Activated effector memory CD4-positive, alpha-beta T cell treated with Interleukin-2 at 50 U/mL for 16 hours (primary cell): ENCODE data around the gene MRPS31.

Experiments used
- DNase-seq: peaks from one replicate; pipeline ENCODE4 v3.0.0-alpha.2; 2020

The MRPS31 gene

DNA sequence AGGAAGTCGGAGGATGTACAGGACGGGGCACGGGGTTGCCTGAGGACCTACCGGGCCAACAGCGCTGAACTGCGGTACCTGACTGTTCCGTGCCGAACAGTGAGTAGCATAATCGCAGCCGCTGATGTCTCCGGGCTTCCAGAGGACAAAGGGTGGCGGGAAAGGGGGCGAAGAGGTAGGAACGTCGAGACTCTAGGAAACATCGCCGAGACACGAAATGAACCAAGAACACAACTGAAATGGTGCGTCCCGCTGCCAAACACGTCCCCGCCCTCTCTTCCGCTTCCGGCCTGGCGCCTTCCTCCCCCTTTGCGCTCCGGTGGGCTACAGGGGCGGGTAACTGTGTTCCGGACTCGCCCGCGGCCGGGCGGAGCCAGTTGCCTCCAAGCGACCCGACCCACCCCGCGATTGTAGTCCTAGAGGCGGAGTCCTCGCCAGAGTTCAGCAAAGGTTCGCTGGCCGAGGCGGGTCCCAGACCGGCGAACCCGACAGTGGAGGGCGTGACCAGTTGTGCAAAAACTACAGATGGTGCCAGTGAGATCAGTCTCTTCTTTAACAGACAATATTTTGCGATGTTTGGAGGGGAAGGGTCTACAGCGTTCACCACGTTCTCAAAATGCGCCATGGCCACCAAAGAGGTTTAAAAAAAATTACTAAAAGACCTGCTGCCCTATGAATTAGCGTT is at the start of gene MRPS31:
TSS of gene MRPS31 (minus strand) at position 257 of the 685 bp plus-strand sequence. CDS start at position 203, 54 bp downstream.
- peak; percentile 92 for DNase-seq

DNA sequence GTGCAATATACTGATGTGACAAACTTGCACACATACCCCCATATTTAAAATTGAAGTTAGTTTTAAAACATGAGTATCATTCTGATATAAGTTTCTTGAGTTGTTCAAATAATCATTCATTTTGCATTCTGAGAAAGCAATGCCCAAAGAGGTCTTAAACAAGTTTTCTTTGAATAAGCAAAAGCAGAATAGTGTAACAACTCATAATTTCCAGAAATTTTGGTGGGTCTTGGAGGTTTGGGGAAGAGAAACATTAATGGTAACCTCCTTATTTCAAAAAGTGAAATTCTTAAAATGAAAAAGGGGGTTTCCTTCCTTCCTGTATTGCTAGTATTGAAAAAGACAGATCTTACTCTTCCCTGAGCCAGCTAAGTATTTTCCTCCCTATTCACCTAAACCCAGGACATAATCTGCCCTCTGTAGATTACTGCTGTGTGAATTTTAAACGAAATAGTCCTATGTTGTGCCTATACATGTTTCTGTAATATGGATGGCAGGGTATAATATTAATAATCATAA is 48.9 kb upstream of the MRPS31 start:
- no peak for DNase-seq

DNA sequence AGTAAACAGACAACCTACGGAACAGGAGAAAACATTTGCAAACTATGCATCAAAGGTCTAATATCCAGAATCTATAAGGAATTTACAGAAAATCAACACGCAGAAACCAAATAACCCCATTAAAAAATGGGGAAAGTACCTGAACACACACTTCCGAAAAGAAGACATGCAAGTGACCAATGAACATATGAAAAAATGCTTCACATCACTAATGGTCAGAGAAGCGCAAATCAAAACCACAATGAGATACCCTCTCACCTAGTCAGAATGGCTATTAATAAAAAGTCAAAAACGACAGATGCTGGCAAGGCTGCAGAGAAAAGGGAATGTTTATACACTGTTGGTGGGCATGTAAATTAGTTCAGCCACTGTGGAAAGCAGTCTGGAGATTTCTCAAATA is 47.9 kb upstream of the MRPS31 start:
- no peak for DNase-seq

DNA sequence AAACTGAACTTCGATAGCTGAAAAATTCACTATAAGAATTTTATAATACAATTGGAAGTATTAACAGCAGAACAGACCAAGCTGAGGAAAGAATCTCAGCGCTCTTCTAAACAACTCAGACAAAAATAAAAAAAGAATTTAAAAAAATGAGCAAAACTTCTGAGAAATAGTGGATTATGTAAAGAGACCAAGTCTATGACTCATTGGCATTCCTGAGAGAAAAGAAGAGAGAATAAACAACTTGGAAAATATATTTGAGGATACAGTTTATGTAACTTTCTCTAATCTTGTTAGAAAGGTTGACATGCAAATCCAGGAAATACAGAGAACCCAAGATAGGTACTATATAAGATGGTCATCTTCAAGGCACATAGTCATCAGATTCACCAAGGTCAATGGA is 43.8 kb upstream of the MRPS31 start:
- no peak for DNase-seq

DNA sequence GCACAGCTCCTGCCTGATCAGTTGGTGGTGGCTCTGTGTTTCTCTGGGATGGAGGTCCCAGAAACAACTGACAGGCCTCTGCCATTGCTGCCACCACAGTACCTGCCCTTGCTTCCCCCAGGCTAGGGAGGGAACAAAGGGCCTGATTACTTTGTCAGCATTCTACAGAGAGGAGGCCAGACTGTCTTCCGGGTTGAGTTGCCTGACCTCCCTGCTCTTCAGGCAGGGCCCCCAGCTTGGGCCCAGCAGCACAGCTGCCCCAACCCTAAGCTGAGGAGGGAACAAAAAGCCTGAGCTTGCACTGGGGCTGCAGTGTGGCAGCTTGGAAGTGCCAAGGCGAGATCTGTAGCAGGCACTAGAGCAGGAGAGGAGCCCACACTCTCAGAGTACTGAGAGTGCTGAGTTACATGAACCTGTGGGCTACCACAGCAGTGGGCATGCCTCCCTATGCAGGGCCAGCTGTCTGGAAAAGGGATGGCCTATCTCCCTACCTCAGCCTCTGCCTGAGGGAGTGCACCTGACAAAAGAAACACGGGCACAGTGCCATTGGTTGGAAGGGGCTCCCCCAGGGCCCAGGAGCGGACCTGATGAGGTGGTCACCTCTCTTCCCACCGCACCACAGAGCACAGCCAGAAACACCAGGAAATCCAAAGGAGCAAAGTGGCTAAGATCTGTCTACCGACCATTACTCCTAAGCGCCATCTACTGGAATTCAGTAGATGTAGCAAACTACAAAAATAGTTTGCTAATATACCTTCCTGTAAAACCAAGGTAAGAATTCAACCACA is 42.9 kb upstream of the MRPS31 start:
- DNase-seq: no peak

DNA sequence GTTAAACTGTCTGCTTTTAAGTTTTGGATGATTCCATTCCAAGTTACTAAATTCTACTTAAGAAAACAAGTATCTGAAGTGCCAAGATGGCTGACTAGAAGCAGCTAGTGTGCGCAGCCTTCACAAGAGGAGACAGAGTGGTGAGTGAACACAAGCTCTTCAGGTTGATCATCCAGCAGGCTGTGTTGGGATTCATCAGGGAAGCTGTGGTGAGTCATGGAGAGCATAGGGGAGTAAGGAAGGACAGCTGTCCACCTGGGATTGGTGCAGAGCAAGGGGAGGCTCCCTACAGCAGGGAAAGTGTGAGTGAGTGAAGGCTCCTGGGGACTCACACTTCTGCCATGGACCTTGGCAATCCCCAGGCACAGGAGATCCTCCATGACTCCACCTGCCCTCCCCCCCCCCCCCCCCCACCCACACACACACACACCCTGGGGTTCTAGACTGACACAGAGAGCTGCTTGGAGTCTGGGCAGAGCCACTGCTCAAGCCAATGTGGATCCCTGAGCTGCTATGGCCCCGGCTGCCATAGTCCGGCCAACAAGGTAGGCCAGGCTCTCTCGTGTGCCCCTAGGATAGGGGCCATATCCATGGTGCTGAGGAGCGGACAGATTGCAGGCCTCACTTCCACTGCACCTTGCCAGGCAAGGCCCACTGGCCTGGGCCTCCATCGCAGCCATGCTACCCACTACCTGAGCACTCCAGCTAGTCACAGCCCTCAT is 41.9 kb upstream of the MRPS31 start:
- no peak for DNase-seq

DNA sequence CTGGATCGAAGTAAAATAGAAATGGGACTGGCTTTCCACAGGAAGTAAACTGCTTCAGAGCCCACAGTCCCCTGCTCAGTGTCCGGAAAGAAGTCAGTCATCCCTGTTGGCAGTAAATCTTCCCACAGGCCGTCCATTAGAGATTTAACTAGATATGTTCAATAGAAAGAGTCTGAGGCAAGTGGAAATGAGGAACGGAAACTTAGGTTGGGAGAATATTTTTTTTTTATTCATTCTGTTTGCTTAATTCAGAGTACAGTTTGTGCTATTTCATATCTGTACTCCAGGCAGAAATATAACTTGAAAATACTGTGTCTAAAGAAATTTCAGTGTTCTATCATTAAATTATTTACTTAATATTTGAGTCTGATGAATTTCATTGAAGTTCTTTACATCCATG is 41.1 kb upstream of the MRPS31 start:
- DNase-seq: no peak

DNA sequence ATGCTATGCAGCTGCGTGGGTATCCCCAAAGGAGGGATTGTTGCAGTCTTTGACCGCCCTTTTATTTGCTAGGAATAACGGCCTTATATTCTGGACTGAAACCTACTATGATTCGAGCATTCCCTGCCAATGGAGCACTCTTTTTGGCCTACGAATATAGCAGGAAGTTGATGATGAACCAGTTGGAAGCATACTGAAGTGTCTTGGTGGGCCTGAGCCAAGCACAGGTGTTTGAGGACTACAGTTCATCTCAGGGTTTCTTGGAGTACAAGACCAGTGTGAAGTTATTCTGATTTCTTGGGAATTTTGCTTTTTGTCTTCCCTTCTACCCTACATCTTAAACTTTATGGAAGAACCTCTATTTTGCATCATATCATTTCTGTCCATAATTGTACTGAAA is 38.5 kb upstream of the MRPS31 start:
- DNase-seq: no peak

DNA sequence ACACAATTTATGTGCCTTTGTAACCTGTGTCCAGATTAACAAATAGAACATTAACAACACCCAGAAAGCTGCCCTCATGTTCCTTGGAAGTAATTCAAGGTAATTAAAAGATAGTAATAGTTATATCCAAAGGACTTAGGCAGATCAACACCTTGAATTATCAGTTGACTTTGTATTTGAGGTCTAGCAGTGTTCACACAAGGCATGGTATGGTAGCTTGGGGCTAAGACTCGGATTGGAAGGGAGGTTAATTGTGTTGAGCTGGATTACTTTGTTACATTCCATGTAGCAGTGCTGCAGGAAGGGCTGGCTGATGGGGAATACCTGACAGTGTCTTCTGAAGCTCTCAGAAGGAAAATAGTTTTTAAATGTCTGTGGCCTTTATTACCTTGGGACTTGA is 35.3 kb upstream of the MRPS31 start:
- no peak for DNase-seq

DNA sequence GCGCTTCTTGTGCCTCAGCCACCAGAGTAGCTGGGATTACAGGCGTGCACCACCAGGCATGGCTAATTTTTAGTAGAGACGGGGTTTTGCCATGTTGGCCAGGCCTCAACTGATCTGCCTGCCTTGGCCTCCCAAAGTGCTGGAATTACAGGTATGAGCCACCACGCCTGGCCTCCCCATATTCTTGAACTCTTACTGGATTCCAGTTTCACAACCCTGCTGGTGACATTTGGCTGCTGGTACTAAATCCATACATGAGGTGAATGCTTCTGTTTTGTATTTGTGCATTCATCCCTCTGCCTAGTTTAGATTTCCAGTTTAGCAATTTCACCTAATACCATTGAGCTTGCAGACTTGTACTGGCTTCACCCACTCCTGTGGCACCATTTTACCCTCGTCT is 32.3 kb upstream of the MRPS31 start:
- DNase-seq: no peak

DNA sequence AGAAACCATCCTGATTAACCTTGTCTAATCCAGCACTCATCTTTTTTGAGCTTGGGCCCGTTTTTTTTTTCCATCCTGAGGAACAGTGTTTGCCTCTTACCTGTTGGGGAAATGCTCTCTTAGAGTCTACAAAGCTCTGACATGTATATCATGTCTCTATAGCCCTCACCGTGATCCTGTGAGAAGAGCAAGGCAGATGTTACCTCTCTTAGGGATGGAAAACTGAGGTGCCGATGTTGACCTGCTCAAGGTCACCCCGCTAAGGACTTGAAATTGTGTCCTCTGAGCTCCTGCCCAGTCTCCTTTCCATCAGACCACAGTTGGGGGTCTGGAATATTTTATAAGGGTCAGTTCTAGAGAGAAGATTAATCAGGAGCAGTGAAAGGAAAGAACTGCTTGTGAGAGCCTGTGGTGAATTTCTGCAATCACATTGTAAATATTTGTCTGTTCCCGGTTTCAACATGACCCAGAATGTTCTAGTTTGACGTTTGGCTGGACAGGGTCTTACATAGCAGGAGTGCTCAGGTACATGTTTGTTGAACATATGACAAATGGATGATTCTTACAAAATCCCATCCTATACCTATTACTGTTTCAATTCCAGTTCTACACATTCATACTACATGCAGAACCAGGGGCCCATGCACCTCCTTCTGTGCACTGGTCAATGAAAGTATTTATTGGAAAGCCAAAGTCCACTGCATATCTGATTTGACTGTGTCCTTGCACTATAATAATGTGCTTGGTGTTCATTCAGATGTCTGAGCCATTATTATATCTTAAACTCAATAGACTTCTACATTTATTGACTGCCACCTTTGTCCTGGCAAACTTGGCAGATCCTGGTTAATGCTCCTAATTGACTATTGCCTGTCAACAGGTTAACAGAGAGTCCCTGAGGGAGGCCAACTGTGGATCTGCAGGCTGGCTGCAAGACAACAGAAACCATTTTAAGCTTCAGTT is 30.5 kb upstream of the MRPS31 start:
- DNase-seq: no peak

DNA sequence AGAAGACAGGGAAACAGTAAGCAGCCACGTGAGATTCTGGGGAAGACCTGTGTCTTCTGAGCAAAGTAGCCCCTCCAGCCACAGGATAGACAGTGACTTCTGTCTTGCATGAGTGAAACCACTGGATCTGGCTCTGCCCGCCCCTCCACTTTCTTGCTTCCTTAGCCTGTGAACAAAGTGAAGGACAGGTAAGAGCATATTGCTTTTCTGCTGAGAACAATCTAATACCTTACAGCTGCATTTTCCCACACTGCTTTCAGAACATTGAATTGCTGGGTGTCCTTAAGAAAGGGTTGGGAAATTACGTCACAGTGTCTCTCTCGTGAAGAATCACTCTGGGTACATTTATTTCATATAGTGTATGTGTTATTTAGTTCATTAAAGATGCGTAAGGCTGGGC is 29.6 kb upstream of the MRPS31 start:
- no peak for DNase-seq

DNA sequence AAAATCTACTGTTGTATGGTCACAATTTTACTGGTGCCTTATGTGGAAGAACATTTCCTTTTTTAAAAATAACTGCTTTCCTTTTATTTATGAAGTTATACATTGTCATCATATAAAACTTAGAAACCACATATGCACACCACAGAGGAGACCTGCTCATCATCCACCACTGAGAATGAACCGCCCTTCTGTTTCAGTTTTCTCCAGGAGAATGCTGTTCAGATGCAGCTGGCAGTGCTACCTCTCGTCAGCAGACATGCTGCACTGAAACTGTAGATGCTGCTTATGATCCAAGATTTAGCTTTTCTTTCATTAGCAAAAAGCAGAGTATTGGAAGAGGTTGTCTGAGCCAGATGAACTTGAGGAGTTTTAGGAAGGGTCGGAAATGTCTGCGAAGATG is 28.5 kb upstream of the MRPS31 start:
- DNase-seq: no peak

DNA sequence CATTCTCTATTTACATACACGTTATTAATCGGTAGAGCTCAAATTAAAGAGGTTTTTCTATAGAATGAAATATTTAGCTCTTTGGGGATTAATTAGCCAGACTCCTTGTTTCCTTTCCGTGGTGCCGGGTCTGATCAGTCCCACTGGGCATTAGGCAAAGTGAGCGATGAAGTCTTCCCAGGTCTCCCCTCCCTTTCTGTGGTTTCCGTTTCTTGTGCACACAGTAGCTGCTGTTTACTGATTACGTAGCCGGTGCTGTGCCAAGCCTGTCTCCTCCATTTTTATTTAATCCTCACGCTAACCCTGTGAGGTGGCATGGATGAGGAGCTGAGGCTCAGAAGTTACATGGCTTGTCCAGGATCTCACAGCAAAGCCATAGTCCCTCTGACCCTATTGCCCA is 27.4 kb upstream of the MRPS31 start:
- no peak for DNase-seq

DNA sequence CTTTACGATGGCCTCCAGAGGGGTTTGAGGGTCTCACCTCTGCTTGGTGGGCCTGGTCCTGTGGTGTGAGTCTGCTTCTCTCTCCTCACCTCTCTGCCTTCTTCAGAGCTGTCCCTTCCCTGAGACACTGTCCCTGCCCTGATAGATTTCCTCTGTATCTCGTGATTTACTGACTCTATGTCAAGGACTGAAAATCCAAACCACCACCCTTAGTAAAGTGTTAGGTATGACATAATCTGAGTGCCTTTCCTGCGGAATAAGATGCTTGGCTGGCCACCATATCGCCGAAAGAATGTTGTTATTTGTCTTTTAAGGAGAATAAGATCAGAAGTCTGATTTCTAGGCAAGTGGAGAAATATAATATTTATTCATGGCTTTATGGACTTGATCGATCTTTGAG is 25.7 kb upstream of the MRPS31 start:
- DNase-seq: no peak

DNA sequence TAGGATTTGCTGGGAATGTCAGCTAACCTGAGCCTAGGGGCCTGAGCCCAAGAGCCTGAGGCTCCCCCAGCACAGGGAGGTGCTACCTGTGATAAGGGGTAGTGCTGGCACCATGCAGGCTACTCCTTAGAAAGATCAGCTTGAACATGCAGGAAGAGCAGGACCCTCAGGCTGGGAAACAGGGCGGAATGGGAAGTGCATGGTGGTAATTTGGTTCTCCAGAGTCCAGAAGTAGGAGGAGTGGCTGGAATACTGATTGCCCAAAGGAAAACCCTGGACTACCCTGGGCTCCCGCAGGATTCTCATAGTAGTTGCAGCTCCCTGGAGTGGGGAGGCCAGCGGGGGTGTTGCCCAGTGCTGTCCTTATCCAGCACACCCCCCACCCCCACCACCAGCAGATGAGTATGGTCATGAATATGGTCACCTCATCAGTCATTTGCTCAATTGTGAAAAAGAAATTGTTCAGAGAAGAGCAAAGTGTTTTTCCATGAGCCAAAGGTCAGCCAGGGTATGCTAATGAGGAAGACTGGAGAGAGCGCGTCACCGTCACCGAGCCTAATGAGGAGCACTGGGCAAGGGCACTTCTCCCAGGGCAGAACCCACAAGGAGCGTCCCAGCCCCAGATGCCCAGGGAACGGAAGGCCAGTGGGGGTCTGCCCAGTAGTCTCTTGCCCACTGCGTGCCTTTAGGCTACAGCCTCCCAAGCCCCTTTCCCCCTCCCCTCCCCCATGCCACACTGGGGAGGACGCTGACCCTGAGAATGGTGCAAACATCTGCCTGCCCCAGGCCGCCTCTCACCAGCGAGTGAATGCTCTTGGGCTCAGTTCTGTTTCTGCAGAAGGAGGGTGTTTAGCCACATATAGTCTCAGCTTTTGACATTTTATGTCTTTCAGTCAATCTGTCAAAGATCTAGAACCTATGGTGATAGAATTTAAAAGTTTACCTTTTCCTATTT is 23.7 kb upstream of the MRPS31 start:
- DNase-seq: no peak

DNA sequence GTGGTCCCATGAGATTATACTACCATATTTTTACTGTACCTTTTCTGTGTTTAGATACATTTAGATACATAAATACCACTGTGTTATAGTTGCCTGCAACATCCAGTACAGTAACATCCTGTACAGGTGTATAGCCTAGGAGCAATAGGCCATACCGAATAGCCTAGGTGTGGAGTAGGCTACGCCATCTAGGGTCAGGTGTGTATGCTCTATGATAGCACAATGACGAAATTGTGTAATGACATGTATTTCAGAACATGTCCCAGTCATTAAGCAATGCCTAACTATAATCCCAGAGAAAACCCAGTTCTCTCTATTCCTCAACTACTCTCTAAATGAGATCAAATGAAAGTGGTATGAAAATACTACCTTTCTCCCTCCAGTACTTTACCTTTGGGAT is 22.3 kb upstream of the MRPS31 start:
- DNase-seq: no peak

DNA sequence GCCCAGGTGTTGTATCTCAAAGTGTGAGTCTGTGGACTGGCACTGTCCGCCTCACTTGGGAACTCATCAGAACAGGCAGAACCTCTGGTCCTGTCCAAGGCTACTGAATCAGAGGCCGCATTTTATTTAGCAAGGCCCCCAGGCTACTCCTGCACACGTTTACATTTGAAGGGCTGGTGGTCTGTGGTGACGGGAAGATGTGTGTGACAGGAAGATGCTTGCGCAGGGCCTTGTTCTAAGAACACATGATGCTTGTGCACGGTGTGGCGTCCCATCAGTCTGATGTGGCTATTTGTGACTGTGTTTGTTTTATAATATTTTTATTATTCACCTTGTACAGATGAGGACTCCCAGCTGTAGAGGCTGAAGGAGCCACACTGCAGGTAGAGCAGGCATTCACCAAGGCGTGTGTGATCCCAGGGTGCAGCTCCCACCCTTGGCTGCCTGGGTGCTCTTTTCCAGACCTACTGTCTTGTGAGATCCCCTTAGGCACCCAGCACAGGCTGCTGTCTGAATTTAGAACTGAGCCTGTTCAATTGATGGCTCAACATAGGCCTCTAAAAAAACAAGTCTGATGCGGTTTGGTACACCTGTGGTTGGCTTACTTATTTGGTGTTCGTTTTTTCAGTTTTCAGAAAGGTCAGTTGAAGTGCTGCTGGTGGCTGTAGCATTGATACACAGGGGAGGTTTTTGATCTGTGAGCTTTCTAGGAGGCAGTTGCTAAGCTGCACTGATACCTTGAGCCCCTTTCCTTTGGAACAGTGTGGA is 21.5 kb upstream of the MRPS31 start:
- no peak for DNase-seq

DNA sequence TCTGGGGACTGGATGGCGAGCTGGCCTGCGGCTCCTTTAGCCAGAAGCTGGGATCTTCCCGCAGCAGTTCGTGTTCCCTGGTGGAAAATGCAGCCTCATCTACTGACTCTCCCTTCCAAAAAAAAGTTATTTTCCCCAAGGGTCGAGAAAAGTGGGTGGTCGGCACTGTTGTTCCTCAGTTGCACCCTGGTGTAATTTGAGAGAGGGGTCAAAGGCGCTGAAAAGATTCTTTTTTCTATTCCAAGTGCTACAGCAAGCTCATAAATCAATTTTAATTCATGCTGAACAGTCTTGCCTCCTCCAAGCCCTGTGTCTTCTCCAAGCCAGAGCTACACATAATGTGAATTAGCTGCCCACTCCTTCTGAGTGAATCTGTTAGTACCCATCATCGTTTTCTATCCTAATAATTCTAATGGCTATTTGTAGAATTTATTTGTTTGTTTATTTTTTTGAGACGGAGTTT is 19.2 kb upstream of the MRPS31 start:
- no peak for DNase-seq
